Right lobe of liver (tissue), 4 donors: ENCODE results near the gene PCBP4.

Experiments
- POLR2A ChIP-seq: fragments of 450-650 bp; IDR thresholded peaks from one replicate; pipeline ENCODE4 v1.6.1; 2017; ENCODE audit warnings: antibody characterized with exemption, mild to moderate bottlenecking
- TF ChIP-seq, protein P1 (sequence below), 4 donors: fragments of 200-600 bp in 3 of 4; fragments of 450-650 bp in 1 of 4; IDR thresholded peaks; one replicate each; pipeline versions ENCODE4 v1.5.1 to v1.8.0; 2016 to 2022; ENCODE audit warnings: antibody characterized with exemption in 4 of 4, mild to moderate bottlenecking in 2 of 4
- donor health status: DM: no; HTN: no; CAD: no.
- donor health status: DM: no; HTN: no; CAD: no.
- donor health status: DM: no; HTN: yes; CAD: no.

- TF ChIP-seq, protein P1, sequence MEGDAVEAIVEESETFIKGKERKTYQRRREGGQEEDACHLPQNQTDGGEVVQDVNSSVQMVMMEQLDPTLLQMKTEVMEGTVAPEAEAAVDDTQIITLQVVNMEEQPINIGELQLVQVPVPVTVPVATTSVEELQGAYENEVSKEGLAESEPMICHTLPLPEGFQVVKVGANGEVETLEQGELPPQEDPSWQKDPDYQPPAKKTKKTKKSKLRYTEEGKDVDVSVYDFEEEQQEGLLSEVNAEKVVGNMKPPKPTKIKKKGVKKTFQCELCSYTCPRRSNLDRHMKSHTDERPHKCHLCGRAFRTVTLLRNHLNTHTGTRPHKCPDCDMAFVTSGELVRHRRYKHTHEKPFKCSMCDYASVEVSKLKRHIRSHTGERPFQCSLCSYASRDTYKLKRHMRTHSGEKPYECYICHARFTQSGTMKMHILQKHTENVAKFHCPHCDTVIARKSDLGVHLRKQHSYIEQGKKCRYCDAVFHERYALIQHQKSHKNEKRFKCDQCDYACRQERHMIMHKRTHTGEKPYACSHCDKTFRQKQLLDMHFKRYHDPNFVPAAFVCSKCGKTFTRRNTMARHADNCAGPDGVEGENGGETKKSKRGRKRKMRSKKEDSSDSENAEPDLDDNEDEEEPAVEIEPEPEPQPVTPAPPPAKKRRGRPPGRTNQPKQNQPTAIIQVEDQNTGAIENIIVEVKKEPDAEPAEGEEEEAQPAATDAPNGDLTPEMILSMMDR (IDR thresholded peaks at IDR 0.05), result no peak
- TF ChIP-seq POLR2A, result no peak
Measured at GRCh38 chr3:51948016-51948580, 19.2 kb downstream of the PCBP4 start.
